GM10248 (cell line): ENCODE data around the gene PAH.

Experiments used
- CTCF ChIA-PET: fragments of 300-600 bp; sonication (Branson Sonifier 250); formaldehyde crosslinking; extraction: SDS; loops from one replicate; lab custom pipeline; 2021; ENCODE audit warnings: antibody characterized with exemption; lab: Yijun Ruan, JAX
- POLR2A ChIA-PET: fragments of 350-650 bp; sonication (Branson Sonifier 250); formaldehyde crosslinking; extraction: SDS; loops from one replicate; lab custom pipeline; 2020; ENCODE audit warnings: antibody characterized with exemption; lab: Yijun Ruan, JAX
- DNase-seq: peaks from one replicate; pipeline ENCODE4 v3.0.0; 2012; ENCODE audit errors: extremely low spot score
- TF ChIP-seq, protein P1 (sequence below): IDR thresholded peaks from 2 replicates; pipeline ENCODE4 v1.5.1; 2012; ENCODE audit warnings: mild to moderate bottlenecking, low read depth; ENCODE audit errors: extremely low read depth, missing control alignments, control extremely low read depth

Gene PAH

DNA sequence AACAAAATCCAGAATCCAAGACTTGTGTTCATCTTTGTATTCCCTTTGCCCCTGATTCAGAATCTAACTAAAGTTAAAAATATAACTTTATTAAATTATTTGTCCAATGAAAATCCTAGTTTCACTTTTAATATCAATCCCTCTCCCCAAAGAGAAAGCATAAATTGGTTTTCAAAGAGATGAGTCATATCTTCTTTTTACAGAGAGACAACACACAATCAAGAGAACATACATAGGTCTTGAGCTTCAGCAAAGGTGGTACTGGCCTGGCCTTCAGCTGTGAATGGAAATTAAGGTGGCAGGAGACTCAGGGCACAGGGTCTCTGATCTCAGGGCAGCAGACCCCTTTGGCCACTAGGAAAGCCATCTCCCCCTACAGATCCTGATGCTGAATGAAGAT is 36.2 kb upstream of the PAH start:
- DNase-seq, result peak; percentile 29
- CTCF ChIA-PET, result interaction anchor here (1.0 to 1.4 kb wide), 4 partner anchors 14 to 596 kb away, joined by 3 to 4 read pairs (median 4); no protein-coding TSS in a partner anchor
- TF ChIP-seq, protein P1, sequence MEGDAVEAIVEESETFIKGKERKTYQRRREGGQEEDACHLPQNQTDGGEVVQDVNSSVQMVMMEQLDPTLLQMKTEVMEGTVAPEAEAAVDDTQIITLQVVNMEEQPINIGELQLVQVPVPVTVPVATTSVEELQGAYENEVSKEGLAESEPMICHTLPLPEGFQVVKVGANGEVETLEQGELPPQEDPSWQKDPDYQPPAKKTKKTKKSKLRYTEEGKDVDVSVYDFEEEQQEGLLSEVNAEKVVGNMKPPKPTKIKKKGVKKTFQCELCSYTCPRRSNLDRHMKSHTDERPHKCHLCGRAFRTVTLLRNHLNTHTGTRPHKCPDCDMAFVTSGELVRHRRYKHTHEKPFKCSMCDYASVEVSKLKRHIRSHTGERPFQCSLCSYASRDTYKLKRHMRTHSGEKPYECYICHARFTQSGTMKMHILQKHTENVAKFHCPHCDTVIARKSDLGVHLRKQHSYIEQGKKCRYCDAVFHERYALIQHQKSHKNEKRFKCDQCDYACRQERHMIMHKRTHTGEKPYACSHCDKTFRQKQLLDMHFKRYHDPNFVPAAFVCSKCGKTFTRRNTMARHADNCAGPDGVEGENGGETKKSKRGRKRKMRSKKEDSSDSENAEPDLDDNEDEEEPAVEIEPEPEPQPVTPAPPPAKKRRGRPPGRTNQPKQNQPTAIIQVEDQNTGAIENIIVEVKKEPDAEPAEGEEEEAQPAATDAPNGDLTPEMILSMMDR, result no peak
- POLR2A ChIA-PET, result no interaction called here

DNA sequence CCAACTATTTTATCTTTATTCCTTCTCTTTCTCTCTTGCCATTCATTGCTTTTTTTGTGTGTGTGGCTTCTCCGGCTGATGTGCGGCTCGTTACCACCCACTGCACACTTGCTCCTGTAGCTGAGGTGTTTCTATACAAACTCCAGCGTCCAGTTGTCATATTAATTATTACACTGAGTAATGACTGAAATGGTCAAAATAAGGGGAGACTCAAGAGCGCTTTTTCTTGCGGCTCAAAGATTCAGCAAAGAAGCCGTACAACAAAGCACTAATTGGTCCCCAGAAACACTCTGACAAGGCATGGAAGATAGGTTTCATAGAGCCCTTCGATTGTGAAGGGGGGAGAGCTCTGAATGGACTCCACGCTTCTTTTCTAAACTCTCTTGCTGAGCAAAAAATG is 34.8 kb upstream of the PAH start:
- ChIA-PET CTCF (interaction anchor here (0.7 to 3.2 kb wide), 4 partner anchors 12 to 597 kb away, joined by 3 to 35 read pairs (median 4); no protein-coding TSS in a partner anchor), POLR2A (no interaction called here)
- DNase-seq, result no peak

DNA sequence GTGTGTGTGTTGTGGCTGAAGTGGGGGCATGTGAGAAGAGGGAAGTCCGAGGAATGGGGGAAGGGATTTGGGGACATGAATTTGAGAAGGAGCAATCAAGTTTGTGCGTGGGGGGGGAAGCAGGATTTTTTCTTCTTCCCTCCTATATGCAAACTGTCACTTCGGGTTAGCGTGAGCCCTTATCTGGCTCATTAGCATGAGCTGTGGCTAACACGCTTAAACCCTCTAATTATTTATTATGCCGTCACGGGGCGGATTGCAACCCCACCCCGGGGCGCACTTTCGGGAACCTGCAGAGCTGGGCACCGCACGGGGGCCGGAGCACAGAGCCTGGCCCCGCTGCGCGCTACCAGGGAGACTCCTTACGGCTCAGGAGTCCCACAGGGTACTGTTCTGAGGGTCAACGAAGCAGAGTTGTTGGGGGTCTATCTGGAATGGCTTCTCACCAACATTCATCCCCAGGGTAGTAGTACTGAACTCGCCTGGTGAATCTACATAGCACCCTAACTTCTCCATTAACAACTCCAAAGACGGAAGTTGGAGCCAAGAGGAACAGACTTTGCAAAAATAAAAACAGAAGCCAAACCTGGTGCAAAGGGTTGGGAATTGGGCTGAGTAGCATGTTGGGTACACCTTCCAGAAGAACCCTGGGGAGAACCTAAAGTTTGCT is 34.0 kb upstream of the PAH start:
- ChIA-PET POLR2A (no interaction called here), CTCF (interaction anchor here (0.9 to 4.3 kb wide), 18 partner anchors 8 to 624 kb away, joined by 3 to 40 read pairs (median 4); partner anchors contain the start of gene C12orf42)
- TF ChIP-seq, protein P1, result no peak
- DNase-seq, result peak; percentile 14

More for the DNA sequence above, 34.8 kb upstream of the PAH start:
- TF ChIP-seq, protein P1, result no peak

DNA sequence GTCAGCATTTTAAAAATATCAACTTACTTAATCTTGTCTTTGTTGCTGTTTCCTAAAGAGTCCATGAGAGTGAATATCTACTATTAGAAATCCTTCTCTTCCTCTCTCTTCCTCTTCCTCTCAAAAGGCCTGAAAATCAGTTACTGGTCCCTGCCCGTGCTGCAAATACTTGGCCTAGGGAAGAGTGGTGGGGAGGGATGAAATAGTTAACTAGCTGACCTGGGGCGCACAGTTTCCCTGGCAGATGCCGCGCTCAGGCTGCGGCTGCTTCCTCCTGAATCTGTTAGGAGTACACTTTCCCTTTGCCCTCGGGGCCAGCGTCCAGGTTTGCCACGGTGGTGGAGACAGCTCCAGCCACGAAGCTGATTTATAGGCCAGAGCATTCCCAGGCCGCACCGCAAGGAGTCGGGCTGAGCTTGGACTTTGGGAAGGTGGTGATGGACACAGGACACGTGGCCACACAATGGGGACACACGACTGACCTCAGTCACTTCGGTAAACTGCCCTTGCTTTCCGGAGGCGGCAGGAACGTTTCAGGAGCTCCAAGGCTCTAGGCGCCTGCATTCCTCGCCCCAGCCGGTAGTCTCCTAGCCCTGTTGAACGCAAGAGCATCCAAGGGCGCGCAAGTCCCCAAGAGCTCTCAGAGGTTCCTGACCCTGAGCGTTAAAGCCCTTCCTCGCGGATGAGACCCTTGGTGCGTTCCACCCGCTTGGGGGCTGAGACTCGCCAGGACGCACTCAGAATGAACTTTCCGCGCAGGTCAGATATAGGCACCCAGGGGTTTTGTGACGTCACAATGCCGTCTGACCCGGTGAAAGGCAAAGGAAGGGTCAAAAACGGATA is 33.3 kb upstream of the PAH start:
- POLR2A ChIA-PET, result interaction anchor here (0.7 kb wide), 1 partner anchor 770 kb away, joined by 3 read pairs; no protein-coding TSS in a partner anchor
- CTCF ChIA-PET, result interaction anchor here (0.9 to 4.3 kb wide), 26 partner anchors 9 to 625 kb away, joined by 3 to 40 read pairs (median 4); partner anchors contain the start of gene C12orf42
- TF ChIP-seq, protein P1, result peak; percentile 51
- DNase-seq, result peak; percentile 20

DNA sequence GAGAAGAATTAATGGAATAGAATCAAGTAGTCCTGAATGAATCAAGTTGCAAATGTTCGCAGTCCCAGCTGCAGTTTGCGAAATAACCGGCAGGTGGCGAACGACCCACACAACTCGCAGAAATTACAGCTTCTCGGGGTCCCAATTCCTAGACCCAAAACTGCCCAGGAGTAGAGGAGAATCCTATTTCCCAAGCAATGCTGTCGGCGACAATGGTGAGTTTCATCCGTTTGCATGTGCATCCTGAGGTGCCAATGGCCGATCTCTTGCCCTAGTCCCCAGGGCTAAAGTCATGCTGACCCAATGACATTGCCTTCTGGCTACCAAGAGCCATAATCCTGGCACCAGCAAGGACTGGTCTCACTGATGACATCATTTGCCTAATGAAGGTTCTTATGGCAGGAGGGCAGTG is 31.9 kb upstream of the PAH start:
- POLR2A ChIA-PET, result no interaction called here
- peak; percentile 38 for DNase-seq
- TF ChIP-seq, protein P1, result peak; percentile 91
- CTCF ChIA-PET, result interaction anchor here (0.7 to 4.3 kb wide), 40 partner anchors 9 to 684 kb away, joined by 3 to 68 read pairs (median 4); partner anchors contain the start of gene C12orf42

DNA sequence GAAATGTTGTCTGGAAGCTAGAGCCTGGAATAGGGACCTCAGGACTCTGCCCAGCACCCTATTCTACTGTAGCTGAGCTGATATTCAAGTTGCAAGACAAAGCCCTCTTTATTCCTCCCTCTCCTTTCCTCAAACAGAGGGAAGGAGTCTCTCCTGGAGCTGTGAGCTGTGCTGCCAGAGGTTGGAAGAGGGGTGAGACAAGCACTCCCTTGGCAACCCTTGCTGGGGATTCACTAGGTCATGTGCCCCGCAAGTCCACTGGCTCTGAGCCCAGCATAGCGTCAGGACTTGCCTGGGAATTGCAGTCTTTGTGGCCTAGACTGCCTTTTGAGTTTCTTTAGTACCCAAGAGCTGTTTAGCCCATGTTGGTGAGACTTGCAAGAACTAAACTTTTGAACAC is 29.0 kb upstream of the PAH start:
- CTCF ChIA-PET, result interaction anchor here (1.0 to 1.7 kb wide), 2 partner anchors 602 to 687 kb away, joined by 3 to 7 read pairs; no protein-coding TSS in a partner anchor
- TF ChIP-seq, protein P1, result no peak
- DNase-seq, result no peak
- POLR2A ChIA-PET, result no interaction called here
